Ovary (tissue), 3 donors: ENCODE results near the gene ADAM12.
A peak's percentile ranks its signal among the peaks of the same experiment; 100 is the strongest.

Experiments
- CTCF ChIP-seq, 3 donors: fragments of 450-650 bp in 2 of 3; fragments of 200-600 bp in 1 of 3; IDR thresholded peaks; one replicate each; pipeline versions ENCODE4 v1.5.1 to v1.8.0; 2016 to 2022; ENCODE audit warnings: antibody characterized with exemption in 3 of 3, mild to moderate bottlenecking in 1 of 3
- EP300 ChIP-seq: sonication (generic); formaldehyde crosslinking; IDR thresholded peaks from one replicate; pipeline ENCODE4 v1.6.1; 2017; ENCODE audit warnings: antibody characterized with exemption
- POLR2A ChIP-seq: fragments of 450-650 bp; IDR thresholded peaks from one replicate; pipeline ENCODE4 v1.6.1; 2017; ENCODE audit warnings: antibody characterized with exemption, mild to moderate bottlenecking, moderate library complexity
- donor health status: DM: no; HTN: no; CAD: no.

- peak; percentile 44 to 83 (median 73) for TF ChIP-seq CTCF (IDR thresholded peaks at IDR 0.05)
- no peak for TF ChIP-seq POLR2A
- TF ChIP-seq EP300 = no peak
These were observed 405.9 kb downstream of the ADAM12 start for GRCh38 chr10:125982260-125982948.
